PC-9 (cell line): Measurements from ENCODE around the gene KRTAP5-5. TPM values are rescaled to one million over a fixed set of nuclear protein-coding genes. Genes with fewer than 3 reads are reported as not detected.

Source experiments
- BruUV-seq: library from RNA; stranded (reverse); fragments of 400-500 nt; replicated peaks from 2 replicates; lab custom pipeline; 2021; lab: Mats Ljungman, UMichigan
- CTCF ChIA-PET: fragments of 300-600 bp; sonication (Branson Sonifier 250); formaldehyde crosslinking; loops from one replicate; lab custom pipeline; 2022; ENCODE audit warnings: antibody characterized with exemption; lab: Charles Lee
- POLR2A ChIA-PET: fragments of 300-600 bp; sonication (Branson Sonifier 250); formaldehyde crosslinking; loops from one replicate; lab custom pipeline; 2022; ENCODE audit warnings: antibody characterized with exemption; ENCODE audit not compliant: unreplicated experiment; lab: Charles Lee
- DNase-seq, 2 experiments: peaks; one replicate each; pipeline versions ENCODE4 v3.0.0 to v3.0.0-alpha.2; 2015 to 2022; ENCODE audit warnings: mixed read lengths in 1 of 2
- H2AFZ ChIP-seq: fragments of 200-600 bp; sonication (generic); 2 replicates; pipeline ENCODE4 v1.8.1; 2017; ENCODE audit warnings: antibody characterized with exemption
- H3F3A ChIP-seq: fragments of 200-600 bp; sonication (generic); 2 replicates; pipeline ENCODE4 v1.8.1; 2017; ENCODE audit warnings: antibody characterized with exemption, mild to moderate bottlenecking, low read depth; ENCODE audit not compliant: insufficient read depth
- H3K27ac ChIP-seq: fragments of 200-600 bp; sonication (generic); 2 replicates; pipeline ENCODE4 v1.6.1; 2016; ENCODE audit warnings: mixed run types
- H3K27me3 ChIP-seq: fragments of 200-600 bp; sonication (generic); 2 replicates; pipeline ENCODE4 v1.6.1; 2016; ENCODE audit warnings: low read depth, mixed run types; ENCODE audit not compliant: insufficient read depth
- H3K36me3 ChIP-seq: fragments of 200-600 bp; sonication (generic); 2 replicates; pipeline ENCODE4 v1.6.1; 2016; ENCODE audit warnings: low read depth, mixed run types
- H3K4me1 ChIP-seq: fragments of 200-600 bp; sonication (generic); replicated peaks from 2 replicates; pipeline ENCODE4 v1.6.1; 2016; ENCODE audit warnings: mixed run types; ENCODE audit not compliant: insufficient read depth
- H3K4me2 ChIP-seq: fragments of 200-600 bp; sonication (generic); 2 replicates; pipeline ENCODE4 v1.6.1; 2017; ENCODE audit warnings: mixed run types
- H3K4me3 ChIP-seq: fragments of 200-600 bp; sonication (generic); 2 replicates; pipeline ENCODE4 v1.6.1; 2016; ENCODE audit warnings: mixed run types
- H3K79me2 ChIP-seq: fragments of 200-600 bp; sonication (generic); 2 replicates; pipeline ENCODE4 v1.6.1; 2017; ENCODE audit warnings: low read depth, mixed run types
- H3K9me2 ChIP-seq: fragments of 200-600 bp; sonication (generic); 2 replicates; pipeline ENCODE4 v1.8.1; 2017; ENCODE audit warnings: mild to moderate bottlenecking; ENCODE audit not compliant: insufficient read depth
- H3K9me3 ChIP-seq: fragments of 200-600 bp; sonication (generic); 2 replicates; pipeline ENCODE4 v1.8.1; 2016; ENCODE audit warnings: low read depth; ENCODE audit not compliant: insufficient read depth
- H4K20me1 ChIP-seq: fragments of 200-600 bp; sonication (generic); 2 replicates; pipeline ENCODE4 v1.8.1; 2017; ENCODE audit not compliant: insufficient read depth
- CTCF ChIP-seq: fragments of 200-600 bp; sonication (generic); conservative IDR thresholded peaks from 2 replicates; pipeline ENCODE4 v1.6.1; 2017; ENCODE audit warnings: mixed run types, antibody characterized with exemption, mild to moderate bottlenecking, moderate library complexity
- EZH2 ChIP-seq: fragments of 200-600 bp; sonication (generic); IDR thresholded peaks from 2 replicates; pipeline ENCODE4 v1.8.0; 2017; ENCODE audit warnings: antibody characterized with exemption, low read depth
- intact Hi-C: fragments of 100-400 bp; cut with micrococcal nuclease; formaldehyde crosslinking; loops from one replicate; pipeline ENCODE4 v1.10.0; 2022; ENCODE audit not compliant: unreplicated experiment
- total RNA-seq: library from RNA; stranded (reverse); gene quantifications from 2 replicates; pipeline ENCODE4 v1.2.3, GENCODE V29; 2021

Gene KRTAP5-5
- total RNA-seq, 1 experiment from 2014 or later: not detected

GRCh38 chr11:1641096-1641495, 11.5 kb downstream of the KRTAP5-5 start:
- Histone ChIP-seq H3K27ac (no peak overlapping the region), H3K4me1 (no peaks in the 10 kb centered on the region), H3K4me3 (no peak overlapping the region), H3K27me3 (peaks cover 47% of the 10 kb centered on the region), H3K9me3 (no peaks in the 10 kb centered on the region), H3K79me2 (no peaks in the 10 kb centered on the region), H2AFZ (no peak overlapping the region), H4K20me1 (no peaks in the 10 kb centered on the region), H3F3A (no peaks in the 10 kb centered on the region), H3K4me2 (no peak overlapping the region), H3K9me2 (no peaks in the 10 kb centered on the region), H3K36me3 (no peaks in the 10 kb centered on the region)
- CTCF ChIA-PET: no interaction called here
- POLR2A ChIA-PET: no interaction called here
- BruUV-seq: no TSS peak
- no peak for DNase-seq
- TF ChIP-seq EZH2 (no peak), CTCF (no peak)
- intact Hi-C loops: no loop called here

- Histone ChIP-seq H3K9me2 (no peaks in the 10 kb centered on the region), H3K36me3 (no peaks in the 10 kb centered on the region), H4K20me1 (no peaks in the 10 kb centered on the region), H3F3A (no peaks in the 10 kb centered on the region), H3K4me2 (no peak overlapping the region), H2AFZ (no peak overlapping the region), H3K9me3 (no peaks in the 10 kb centered on the region), H3K27me3 (peaks cover 55% of the 10 kb centered on the region), H3K4me1 (no peaks in the 10 kb centered on the region), H3K4me3 (no peak overlapping the region), H3K79me2 (no peaks in the 10 kb centered on the region), H3K27ac (no peak overlapping the region)
- intact Hi-C loops: no loop called here
- ChIA-PET POLR2A (no interaction called here), CTCF (no interaction called here)
- no TSS peak for BruUV-seq
- TF ChIP-seq EZH2: no peak
- no peak for TF ChIP-seq CTCF
- no peak for DNase-seq
Measured at GRCh38 chr11:1642288-1643145, 12.9 kb downstream of the KRTAP5-5 start.

GRCh38 chr11:1643146-1643690, 13.6 kb downstream of the KRTAP5-5 start:
- TF ChIP-seq CTCF (no peak), EZH2 (no peak)
- H2AFZ ChIP-seq: no peak overlapping the region
- no peaks in the 10 kb centered on the region for H3K79me2 ChIP-seq
- no peak for DNase-seq
- BruUV-seq: no TSS peak
- no peak overlapping the region for H3K4me3 ChIP-seq
- no peak overlapping the region for H3K4me2 ChIP-seq
- no peaks in the 10 kb centered on the region for H3K9me3 ChIP-seq
- POLR2A ChIA-PET: no interaction called here
- CTCF ChIA-PET: no interaction called here
- intact Hi-C loops: no loop called here
- no peaks in the 10 kb centered on the region for H3K9me2 ChIP-seq
- H3K36me3 ChIP-seq: no peaks in the 10 kb centered on the region
- no peaks in the 10 kb centered on the region for H3K4me1 ChIP-seq
- no peaks in the 10 kb centered on the region for H3F3A ChIP-seq
- peaks cover 55% of the 10 kb centered on the region for H3K27me3 ChIP-seq
- H4K20me1 ChIP-seq: no peaks in the 10 kb centered on the region
- no peak overlapping the region for H3K27ac ChIP-seq
